GM12878 (cell line): ENCODE measurements around the gene MRPL39. TPM values are rescaled to one million over a fixed set of nuclear protein-coding genes. Genes with fewer than 3 reads are reported as not detected.

Experiments
- ASH2L ChIP-seq: fragments of 300-600, 200-600 bp; sonication (generic); IDR thresholded peaks from 2 replicates; pipeline ENCODE4 v1.6.1; 2017; ENCODE audit warnings: low read depth, mild to moderate bottlenecking, borderline replicate concordance
- ATF3 ChIP-seq: IDR thresholded peaks from 2 replicates; pipeline ENCODE4 v1.6.1; 2011; ENCODE audit warnings: low read depth, mild to moderate bottlenecking, low read length, moderate library complexity, borderline replicate concordance; ENCODE audit errors: extremely low read depth
- BHLHE40 ChIP-seq, 2 experiments: fragments of 450-650 bp in 1 of 2; IDR thresholded peaks; 2 replicates each; pipeline ENCODE4 v1.6.1; 2011 to 2017; ENCODE audit warnings: low read depth in 2 of 2, borderline replicate concordance in 1 of 2, improper control_type of control experiment in 1 of 2, low read length in 1 of 2, mild to moderate bottlenecking in 1 of 2
- EED ChIP-seq: sonication (generic); IDR thresholded peaks from 2 replicates; pipeline ENCODE4 v1.6.1; 2016; ENCODE audit warnings: antibody characterized with exemption, low read depth
- FOXM1 ChIP-seq: IDR thresholded peaks from 2 replicates; pipeline ENCODE4 v1.6.1; 2012; ENCODE audit warnings: low read depth, mild to moderate bottlenecking, inconsistent platforms, low read length, moderate library complexity
- HDAC2 ChIP-seq: fragments of 200-600 bp; sonication (generic); IDR thresholded peaks from 2 replicates; pipeline ENCODE4 v1.6.1; 2017
- IRF3 ChIP-seq: fragments of 450-650 bp; IDR thresholded peaks from 2 replicates; pipeline ENCODE4 v1.6.1; 2014; ENCODE audit warnings: mild to moderate bottlenecking
- JUND ChIP-seq: IDR thresholded peaks from 2 replicates; pipeline ENCODE4 v1.6.1; 2012; ENCODE audit warnings: low read depth, mild to moderate bottlenecking, low read length, improper control_type of control experiment, moderate library complexity
- MEF2A ChIP-seq: IDR thresholded peaks from 2 replicates; pipeline ENCODE4 v1.6.1; 2011; ENCODE audit warnings: low read depth, mild to moderate bottlenecking, low read length, moderate library complexity; ENCODE audit not compliant: insufficient read depth
- MLLT1 ChIP-seq: fragments of 450-650 bp; IDR thresholded peaks from 2 replicates; pipeline ENCODE4 v1.6.1; 2016; ENCODE audit warnings: mild to moderate bottlenecking
- MYB ChIP-seq: fragments of 150-350 bp; IDR thresholded peaks from 2 replicates; pipeline ENCODE4 v1.6.1; 2014; ENCODE audit warnings: mild to moderate bottlenecking, low read depth, low read length, borderline replicate concordance
- NBN ChIP-seq: fragments of 450-650 bp; IDR thresholded peaks from 2 replicates; pipeline ENCODE4 v1.6.1; 2016
- PAX5 ChIP-seq: IDR thresholded peaks from 2 replicates; pipeline ENCODE4 v1.6.1; 2011; ENCODE audit warnings: low read depth, low read length, borderline replicate concordance
- POLR2A ChIP-seq: IDR thresholded peaks from 2 replicates; pipeline ENCODE4 v1.6.1; 2011; ENCODE audit warnings: low read depth, mild to moderate bottlenecking, low read length
- POLR2AphosphoS2 ChIP-seq: IDR thresholded peaks from 2 replicates; pipeline ENCODE4 v1.6.1; 2011; ENCODE audit warnings: low read depth, mild to moderate bottlenecking, low read length, improper control_type of control experiment, moderate library complexity
- POLR2AphosphoS5 ChIP-seq: IDR thresholded peaks from 2 replicates; pipeline ENCODE4 v1.6.1; 2011; ENCODE audit warnings: mild to moderate bottlenecking, low read length, inconsistent platforms
- POU2F2 ChIP-seq: IDR thresholded peaks from 3 replicates; pipeline ENCODE4 v1.6.1; 2011; ENCODE audit warnings: low read depth, mild to moderate bottlenecking, low read length, borderline replicate concordance
- RB1 ChIP-seq: fragments of 450-650 bp; formaldehyde crosslinking; IDR thresholded peaks from 2 replicates; pipeline ENCODE4 v1.6.1; 2017; ENCODE audit warnings: mild to moderate bottlenecking, borderline replicate concordance
- RCOR1 ChIP-seq: conservative IDR thresholded peaks from 2 replicates; pipeline ENCODE4 v1.6.1; 2012; ENCODE audit warnings: low read depth, low read length, improper control_type of control experiment
- RUNX3 ChIP-seq: IDR thresholded peaks from 2 replicates; pipeline ENCODE4 v1.6.1; 2012; ENCODE audit warnings: low read length, inconsistent platforms
- TCF12 ChIP-seq: IDR thresholded peaks from 2 replicates; pipeline ENCODE4 v1.6.1; 2011; ENCODE audit warnings: low read depth, mild to moderate bottlenecking, low read length
- ZBED1 ChIP-seq: IDR thresholded peaks from 2 replicates; pipeline ENCODE4 v1.6.1; 2016; ENCODE audit warnings: borderline replicate concordance
- ZNF207 ChIP-seq: fragments of 450-650 bp; IDR thresholded peaks from 2 replicates; pipeline ENCODE4 v1.6.1; 2014; ENCODE audit warnings: antibody characterized with exemption, mild to moderate bottlenecking, borderline replicate concordance
- ZNF384 ChIP-seq: IDR thresholded peaks from 2 replicates; pipeline ENCODE4 v1.6.1; 2012; ENCODE audit warnings: low read depth, mild to moderate bottlenecking, low read length, improper control_type of control experiment, borderline replicate concordance
- ZSCAN29 ChIP-seq: fragments of 450-650 bp; IDR thresholded peaks from 2 replicates; pipeline ENCODE4 v1.6.1; 2017; ENCODE audit warnings: mild to moderate bottlenecking, moderate library complexity
- ZZZ3 ChIP-seq: IDR thresholded peaks from 2 replicates; pipeline ENCODE4 v1.6.1; 2011; ENCODE audit warnings: low read depth; ENCODE audit not compliant: control insufficient read depth, insufficient read length
- polyA plus RNA-seq, 11 experiments: library from polyadenylated mRNA; depleted of rRNA in 4 of 11; unstranded in 6 of 11; stranded (reverse) in 5 of 11; fragments of >200 nt; fragmentation: Nextera tagmentation in 4 of 11; fragmentation: Illumina TruSeq in 1 of 11; extraction: Ambion mirVana in 4 of 11; extraction: Trizol in 1 of 11; gene quantifications; 1 replicate in 1 of 11; 2 replicates in 10 of 11; pipeline versions ENCODE4 v1.2.1 to v1.2.3, GENCODE V29; 2011 to 2016; ENCODE audit warnings: inconsistent platforms in 2 of 11, missing spikeins in 2 of 11, low read depth in 1 of 11
- total RNA-seq, 4 experiments: library from RNA; depleted of rRNA in 3 of 4; stranded (reverse); fragments of >200 nt in 3 of 4; fragmentation: Illumina TruSeq in 1 of 4; extraction: Trizol in 1 of 4; gene quantifications; 2 replicates each; pipeline versions ENCODE4 v1.2.1 to v1.2.3, GENCODE V29; 2013 to 2021

MRPL39 gene
- total and polyA plus RNA-seq, 10 of the 15 experiments (the other 5 are each of a cell fraction or from before 2014, with no cell fraction given): 68.8 to 292 (median 120) TPM

- TF ChIP-seq IRF3 (no peak), JUND (peak; percentile 56; the same call in 1 of the 2 replicates), HDAC2 (0 out of 2 replicates have a peak, but pooled peaks have one; percentile 34), MEF2A (peak; percentile 63; the same call in 1 of the 2 replicates), RB1 (peak; percentile 89; the same call in 1 of the 2 replicates), ZZZ3 (no peak), POLR2AphosphoS2 (peak; percentile 98), BHLHE40 (IDR thresholded peaks at IDR 0.05; ENCODE audit: borderline replicate concordance in 1 of 2, low read depth in 2 of 2, low read length in 1 of 2) (peak in 1 of 2 experiments; percentile 81; a peak in 2 of 4 replicates), MLLT1 (peak; percentile 95), MYB (no peak), RUNX3 (no peak), ASH2L (no peak), ZSCAN29 (no peak), RCOR1 (0 out of 2 replicates have a peak, but pooled peaks have one; percentile 47), TCF12 (peak; percentile 56; the same call in 1 of the 2 replicates), POLR2A (peak; percentile 96), ATF3 (no peak), NBN (peak; percentile 13; the same call in 1 of the 2 replicates), PAX5 (0 out of 2 replicates have a peak, but pooled peaks have one; percentile 35), ZBED1 (peak; percentile 98), FOXM1 (no peak), POU2F2 (peak; percentile 97), EED (peak; percentile 79), ZNF207 (no peak; the same call in 1 of the 2 replicates), POLR2AphosphoS5 (peak; percentile 96), ZNF384 (peak; percentile 69; the same call in 1 of the 2 replicates)
Observed at GRCh38 chr21:25561668-25562641, 45.3 kb downstream of the MRPL39 start (continued).
